Liver (tissue), 3 donors: ENCODE results near the gene CYP26C1.

Experiments used
- EGR1 ChIP-seq, 2 donors: IDR thresholded peaks; 2 replicates each; pipeline ENCODE4 v1.6.1; 2016 to 2018; ENCODE audit warnings: antibody characterized with exemption in 2 of 2, low read depth in 2 of 2
- FOXA1 ChIP-seq: IDR thresholded peaks from 2 replicates; pipeline ENCODE4 v1.6.1; 2016; ENCODE audit warnings: antibody characterized with exemption
- GABPA ChIP-seq, 2 donors: IDR thresholded peaks in 1 of 2; conservative IDR thresholded peaks in 1 of 2; 2 replicates each; pipeline ENCODE4 v1.6.1; 2016; ENCODE audit warnings: antibody characterized with exemption in 2 of 2, mild to moderate bottlenecking in 1 of 2, moderate library complexity in 1 of 2
- RAD21 ChIP-seq, 2 donors: IDR thresholded peaks; 2 replicates each; pipeline ENCODE4 v1.6.1; 2016; ENCODE audit warnings: antibody characterized with exemption in 2 of 2, mild to moderate bottlenecking in 2 of 2
- YY1 ChIP-seq: IDR thresholded peaks from 2 replicates; pipeline ENCODE4 v1.6.1; 2016; ENCODE audit warnings: antibody characterized with exemption, mild to moderate bottlenecking
- TF ChIP-seq, protein P1 (sequence below): fragments of 150-350 bp; IDR thresholded peaks from 2 replicates; pipeline ENCODE4 v1.5.1; 2017; ENCODE audit warnings: improper control_type of control experiment, low read depth, low read length; ENCODE audit not compliant: missing input control
- TF ChIP-seq, protein P2 (sequence below): IDR thresholded peaks from 2 replicates; pipeline ENCODE4 v1.6.1; 2016; ENCODE audit warnings: antibody characterized with exemption
- TF ChIP-seq, protein P3 (sequence below): IDR thresholded peaks from 2 replicates; pipeline ENCODE4 v1.6.1; 2016; ENCODE audit warnings: antibody characterized with exemption, mild to moderate bottlenecking
- TF ChIP-seq, protein P4 (sequence below): IDR thresholded peaks from 2 replicates; pipeline ENCODE4 v1.6.1; 2016; ENCODE audit warnings: antibody characterized with exemption
- donor health status: healthy.
- donor health status: healthy.

DNA sequence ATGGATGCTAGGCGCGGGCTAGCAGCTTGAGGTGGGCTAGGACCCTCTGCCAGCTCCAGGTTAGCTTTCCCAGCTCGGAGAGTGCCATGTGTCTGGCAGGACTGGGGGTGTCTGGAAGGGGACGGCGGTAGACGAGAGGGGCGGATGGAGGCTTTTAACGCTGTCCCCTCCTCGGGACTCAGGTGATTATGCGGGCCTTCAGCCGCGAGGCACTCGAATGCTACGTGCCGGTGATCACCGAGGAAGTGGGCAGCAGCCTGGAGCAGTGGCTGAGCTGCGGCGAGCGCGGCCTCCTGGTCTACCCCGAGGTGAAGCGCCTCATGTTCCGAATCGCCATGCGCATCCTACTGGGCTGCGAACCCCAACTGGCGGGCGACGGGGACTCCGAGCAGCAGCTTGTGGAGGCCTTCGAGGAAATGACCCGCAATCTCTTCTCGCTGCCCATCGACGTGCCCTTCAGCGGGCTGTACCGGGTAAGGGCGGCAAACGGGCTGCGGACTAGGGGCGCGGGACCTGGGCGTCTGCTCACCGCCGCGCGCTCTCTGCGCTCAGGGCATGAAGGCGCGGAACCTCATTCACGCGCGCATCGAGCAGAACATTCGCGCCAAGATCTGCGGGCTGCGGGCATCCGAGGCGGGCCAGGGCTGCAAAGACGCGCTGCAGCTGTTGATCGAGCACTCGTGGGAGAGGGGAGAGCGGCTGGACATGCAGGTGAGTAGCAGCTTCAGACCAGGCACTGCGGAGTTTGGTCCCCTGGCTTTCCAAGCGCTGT lies 14.2 kb downstream of the CYP26C1 start:
- TF ChIP-seq, protein P1, sequence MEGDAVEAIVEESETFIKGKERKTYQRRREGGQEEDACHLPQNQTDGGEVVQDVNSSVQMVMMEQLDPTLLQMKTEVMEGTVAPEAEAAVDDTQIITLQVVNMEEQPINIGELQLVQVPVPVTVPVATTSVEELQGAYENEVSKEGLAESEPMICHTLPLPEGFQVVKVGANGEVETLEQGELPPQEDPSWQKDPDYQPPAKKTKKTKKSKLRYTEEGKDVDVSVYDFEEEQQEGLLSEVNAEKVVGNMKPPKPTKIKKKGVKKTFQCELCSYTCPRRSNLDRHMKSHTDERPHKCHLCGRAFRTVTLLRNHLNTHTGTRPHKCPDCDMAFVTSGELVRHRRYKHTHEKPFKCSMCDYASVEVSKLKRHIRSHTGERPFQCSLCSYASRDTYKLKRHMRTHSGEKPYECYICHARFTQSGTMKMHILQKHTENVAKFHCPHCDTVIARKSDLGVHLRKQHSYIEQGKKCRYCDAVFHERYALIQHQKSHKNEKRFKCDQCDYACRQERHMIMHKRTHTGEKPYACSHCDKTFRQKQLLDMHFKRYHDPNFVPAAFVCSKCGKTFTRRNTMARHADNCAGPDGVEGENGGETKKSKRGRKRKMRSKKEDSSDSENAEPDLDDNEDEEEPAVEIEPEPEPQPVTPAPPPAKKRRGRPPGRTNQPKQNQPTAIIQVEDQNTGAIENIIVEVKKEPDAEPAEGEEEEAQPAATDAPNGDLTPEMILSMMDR, result no peak
- TF ChIP-seq, protein P2, sequence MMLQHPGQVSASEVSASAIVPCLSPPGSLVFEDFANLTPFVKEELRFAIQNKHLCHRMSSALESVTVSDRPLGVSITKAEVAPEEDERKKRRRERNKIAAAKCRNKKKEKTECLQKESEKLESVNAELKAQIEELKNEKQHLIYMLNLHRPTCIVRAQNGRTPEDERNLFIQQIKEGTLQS, result no peak
- TF ChIP-seq, protein P3, sequence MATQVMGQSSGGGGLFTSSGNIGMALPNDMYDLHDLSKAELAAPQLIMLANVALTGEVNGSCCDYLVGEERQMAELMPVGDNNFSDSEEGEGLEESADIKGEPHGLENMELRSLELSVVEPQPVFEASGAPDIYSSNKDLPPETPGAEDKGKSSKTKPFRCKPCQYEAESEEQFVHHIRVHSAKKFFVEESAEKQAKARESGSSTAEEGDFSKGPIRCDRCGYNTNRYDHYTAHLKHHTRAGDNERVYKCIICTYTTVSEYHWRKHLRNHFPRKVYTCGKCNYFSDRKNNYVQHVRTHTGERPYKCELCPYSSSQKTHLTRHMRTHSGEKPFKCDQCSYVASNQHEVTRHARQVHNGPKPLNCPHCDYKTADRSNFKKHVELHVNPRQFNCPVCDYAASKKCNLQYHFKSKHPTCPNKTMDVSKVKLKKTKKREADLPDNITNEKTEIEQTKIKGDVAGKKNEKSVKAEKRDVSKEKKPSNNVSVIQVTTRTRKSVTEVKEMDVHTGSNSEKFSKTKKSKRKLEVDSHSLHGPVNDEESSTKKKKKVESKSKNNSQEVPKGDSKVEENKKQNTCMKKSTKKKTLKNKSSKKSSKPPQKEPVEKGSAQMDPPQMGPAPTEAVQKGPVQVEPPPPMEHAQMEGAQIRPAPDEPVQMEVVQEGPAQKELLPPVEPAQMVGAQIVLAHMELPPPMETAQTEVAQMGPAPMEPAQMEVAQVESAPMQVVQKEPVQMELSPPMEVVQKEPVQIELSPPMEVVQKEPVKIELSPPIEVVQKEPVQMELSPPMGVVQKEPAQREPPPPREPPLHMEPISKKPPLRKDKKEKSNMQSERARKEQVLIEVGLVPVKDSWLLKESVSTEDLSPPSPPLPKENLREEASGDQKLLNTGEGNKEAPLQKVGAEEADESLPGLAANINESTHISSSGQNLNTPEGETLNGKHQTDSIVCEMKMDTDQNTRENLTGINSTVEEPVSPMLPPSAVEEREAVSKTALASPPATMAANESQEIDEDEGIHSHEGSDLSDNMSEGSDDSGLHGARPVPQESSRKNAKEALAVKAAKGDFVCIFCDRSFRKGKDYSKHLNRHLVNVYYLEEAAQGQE, result no peak
- TF ChIP-seq, protein P4, sequence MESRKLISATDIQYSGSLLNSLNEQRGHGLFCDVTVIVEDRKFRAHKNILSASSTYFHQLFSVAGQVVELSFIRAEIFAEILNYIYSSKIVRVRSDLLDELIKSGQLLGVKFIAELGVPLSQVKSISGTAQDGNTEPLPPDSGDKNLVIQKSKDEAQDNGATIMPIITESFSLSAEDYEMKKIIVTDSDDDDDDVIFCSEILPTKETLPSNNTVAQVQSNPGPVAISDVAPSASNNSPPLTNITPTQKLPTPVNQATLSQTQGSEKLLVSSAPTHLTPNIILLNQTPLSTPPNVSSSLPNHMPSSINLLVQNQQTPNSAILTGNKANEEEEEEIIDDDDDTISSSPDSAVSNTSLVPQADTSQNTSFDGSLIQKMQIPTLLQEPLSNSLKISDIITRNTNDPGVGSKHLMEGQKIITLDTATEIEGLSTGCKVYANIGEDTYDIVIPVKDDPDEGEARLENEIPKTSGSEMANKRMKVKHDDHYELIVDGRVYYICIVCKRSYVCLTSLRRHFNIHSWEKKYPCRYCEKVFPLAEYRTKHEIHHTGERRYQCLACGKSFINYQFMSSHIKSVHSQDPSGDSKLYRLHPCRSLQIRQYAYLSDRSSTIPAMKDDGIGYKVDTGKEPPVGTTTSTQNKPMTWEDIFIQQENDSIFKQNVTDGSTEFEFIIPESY, result no peak
- TF ChIP-seq FOXA1 (no peak), GABPA (IDR thresholded peaks at IDR 0.05 in 1 of 2, conservative IDR thresholded peaks at IDR 0.05 in 1 of 2) (no peak), RAD21 (IDR thresholded peaks at IDR 0.05) (no peak), YY1 (no peak), EGR1 (IDR thresholded peaks at IDR 0.05; ENCODE audit: low read depth in 2 of 2) (no peak)
